ENCODE results near the gene ZNF768.
"Not testable (repeated sequence)": the region's sequence is repeated elsewhere in the genome, so short reads cannot be mapped to it uniquely, and the experiment has no call there.

ZNF768 gene

GRCh38 chr16:30532285-30533145 is 6.1 kb upstream of the ZNF768 start:
- no peak for DNase-seq

- DNase-seq: no peak
Observed at GRCh38 chr16:30530163-30531037, 4.0 kb upstream of the ZNF768 start.

- no peak for DNase-seq
Observed at GRCh38 chr16:30528799-30529457, 2.6 kb upstream of the ZNF768 start.

- DNase-seq: no peak
Observed at GRCh38 chr16:30527635-30528178, 1.3 kb upstream of the ZNF768 start.

GRCh38 chr16:30526823-30527634 is 663 bp upstream of the ZNF768 start:
- DNase-seq: peak; percentile 77

- DNase-seq: no peak
Observed at GRCh38 chr16:30525844-30526136, 576 bp downstream of the ZNF768 start.

- DNase-seq: no peak
Observed at GRCh38 chr16:30524575-30525568, 1.5 kb downstream of the ZNF768 start.

GRCh38 chr16:30523768-30524574 is 2.4 kb downstream of the ZNF768 start:
- no peak for DNase-seq

GRCh38 chr16:30522702-30523463 is 3.5 kb downstream of the ZNF768 start:
- not testable (repeated sequence) for DNase-seq

GRCh38 chr16:30521873-30522641 is 4.3 kb downstream of the ZNF768 start:
- no peak for DNase-seq

GRCh38 chr16:30521476-30521872 is 4.9 kb downstream of the ZNF768 start:
- no peak for DNase-seq

GRCh38 chr16:30519120-30520049 is 7.0 kb downstream of the ZNF768 start:
- DNase-seq: no peak

GRCh38 chr16:30518552-30518951 is 7.8 kb downstream of the ZNF768 start:
- no peak for DNase-seq

GRCh38 chr16:30515275-30515674 is 11.1 kb downstream of the ZNF768 start:
- no peak for DNase-seq

- DNase-seq: no peak
Observed at GRCh38 chr16:30511509-30511908, 14.9 kb downstream of the ZNF768 start.

- DNase-seq: no peak
Observed at GRCh38 chr16:30510376-30510938, 15.9 kb downstream of the ZNF768 start.
